Choroid plexus epithelial cell (primary cell): Measurements from ENCODE around the gene LLGL1.
A peak's percentile ranks its signal among the peaks of the same experiment; 100 is the strongest.
"Not testable (repeated sequence)": the region's sequence is repeated elsewhere in the genome, so short reads cannot be mapped to it uniquely, and the experiment has no call there.

Source experiments
- DNase-seq: peaks from one replicate; pipeline ENCODE4 v3.0.0-alpha.2; 2010; ENCODE audit warnings: low read depth
- H3K4me3 ChIP-seq: 2 replicates; pipeline ENCODE4 v1.5.1; 2011; ENCODE audit warnings: low read depth, mild to moderate bottlenecking, control low read depth, low read length, moderate library complexity
- TF ChIP-seq, protein P1 (sequence below): conservative IDR thresholded peaks from 2 replicates; pipeline ENCODE4 v1.5.1; 2011; ENCODE audit warnings: low read depth, mild to moderate bottlenecking, control low read depth, inconsistent platforms, low read length, moderate library complexity

The LLGL1 gene

DNA sequence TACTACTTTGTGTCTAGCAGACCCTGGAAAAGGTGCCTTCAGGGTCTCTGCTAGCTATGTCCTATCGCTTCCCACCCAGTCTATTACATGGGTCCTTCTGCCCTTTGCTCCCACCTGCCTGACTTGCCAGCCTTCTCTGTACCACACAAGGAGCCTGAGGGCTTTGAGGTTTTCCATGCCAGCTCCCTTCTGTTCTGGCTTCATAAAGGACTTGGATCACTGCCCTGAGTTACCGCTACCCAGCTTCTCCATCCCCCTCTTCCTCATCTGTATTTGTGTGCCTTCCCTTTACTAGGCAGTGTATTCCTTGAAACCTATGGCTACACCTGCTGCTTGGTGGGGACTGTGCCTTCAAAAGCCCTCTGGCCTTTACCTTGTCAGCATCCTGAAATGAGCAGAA is 19.6 kb upstream of the LLGL1 start:
- no peak for DNase-seq
- TF ChIP-seq, protein P1, sequence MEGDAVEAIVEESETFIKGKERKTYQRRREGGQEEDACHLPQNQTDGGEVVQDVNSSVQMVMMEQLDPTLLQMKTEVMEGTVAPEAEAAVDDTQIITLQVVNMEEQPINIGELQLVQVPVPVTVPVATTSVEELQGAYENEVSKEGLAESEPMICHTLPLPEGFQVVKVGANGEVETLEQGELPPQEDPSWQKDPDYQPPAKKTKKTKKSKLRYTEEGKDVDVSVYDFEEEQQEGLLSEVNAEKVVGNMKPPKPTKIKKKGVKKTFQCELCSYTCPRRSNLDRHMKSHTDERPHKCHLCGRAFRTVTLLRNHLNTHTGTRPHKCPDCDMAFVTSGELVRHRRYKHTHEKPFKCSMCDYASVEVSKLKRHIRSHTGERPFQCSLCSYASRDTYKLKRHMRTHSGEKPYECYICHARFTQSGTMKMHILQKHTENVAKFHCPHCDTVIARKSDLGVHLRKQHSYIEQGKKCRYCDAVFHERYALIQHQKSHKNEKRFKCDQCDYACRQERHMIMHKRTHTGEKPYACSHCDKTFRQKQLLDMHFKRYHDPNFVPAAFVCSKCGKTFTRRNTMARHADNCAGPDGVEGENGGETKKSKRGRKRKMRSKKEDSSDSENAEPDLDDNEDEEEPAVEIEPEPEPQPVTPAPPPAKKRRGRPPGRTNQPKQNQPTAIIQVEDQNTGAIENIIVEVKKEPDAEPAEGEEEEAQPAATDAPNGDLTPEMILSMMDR = no peak
- no peak overlapping the region for H3K4me3 ChIP-seq

DNA sequence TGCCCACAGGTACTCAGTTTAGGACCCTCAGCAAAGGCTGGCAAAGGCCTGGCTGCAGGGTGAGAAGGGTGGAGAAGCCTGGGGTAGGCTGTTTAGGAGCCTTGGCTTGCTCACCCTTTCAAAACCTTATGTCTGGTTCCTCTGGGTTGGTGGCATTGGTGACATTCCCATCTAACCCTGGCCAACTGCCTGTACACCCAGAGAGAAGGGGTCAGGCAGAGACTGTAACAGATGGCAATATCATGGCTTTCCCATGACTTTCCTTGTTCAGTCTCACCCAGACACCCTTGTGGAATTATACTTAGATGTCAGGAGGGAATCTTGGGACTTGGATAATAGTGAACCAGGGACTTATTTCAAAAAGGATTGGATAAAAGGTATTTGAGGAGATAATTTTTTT is 18.5 kb upstream of the LLGL1 start:
- TF ChIP-seq, protein P1 = no peak
- H3K4me3 ChIP-seq = no peak overlapping the region
- no peak for DNase-seq

DNA sequence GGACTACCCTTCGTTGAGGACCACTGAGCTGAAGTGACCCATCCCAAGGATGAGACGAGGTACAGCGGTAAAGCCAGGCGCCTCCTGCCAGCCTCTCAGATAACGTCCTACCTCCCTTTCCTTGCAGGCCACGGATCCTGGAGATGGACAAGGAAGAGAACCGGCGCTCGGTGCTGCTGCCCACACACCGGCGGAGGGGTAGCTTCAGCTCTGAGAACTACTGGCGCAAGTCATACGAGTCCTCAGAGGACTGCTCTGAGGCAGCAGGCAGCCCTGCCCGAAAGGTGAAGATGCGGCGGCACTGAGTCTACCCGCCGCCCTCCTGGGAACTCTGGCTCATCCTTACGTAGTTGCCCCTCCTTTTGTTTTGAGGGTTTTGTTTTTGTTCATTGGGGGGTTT is 17.3 kb upstream of the LLGL1 start:
- DNase-seq = no peak
- H3K4me3 ChIP-seq = no peak overlapping the region
- TF ChIP-seq, protein P1 = no peak

DNA sequence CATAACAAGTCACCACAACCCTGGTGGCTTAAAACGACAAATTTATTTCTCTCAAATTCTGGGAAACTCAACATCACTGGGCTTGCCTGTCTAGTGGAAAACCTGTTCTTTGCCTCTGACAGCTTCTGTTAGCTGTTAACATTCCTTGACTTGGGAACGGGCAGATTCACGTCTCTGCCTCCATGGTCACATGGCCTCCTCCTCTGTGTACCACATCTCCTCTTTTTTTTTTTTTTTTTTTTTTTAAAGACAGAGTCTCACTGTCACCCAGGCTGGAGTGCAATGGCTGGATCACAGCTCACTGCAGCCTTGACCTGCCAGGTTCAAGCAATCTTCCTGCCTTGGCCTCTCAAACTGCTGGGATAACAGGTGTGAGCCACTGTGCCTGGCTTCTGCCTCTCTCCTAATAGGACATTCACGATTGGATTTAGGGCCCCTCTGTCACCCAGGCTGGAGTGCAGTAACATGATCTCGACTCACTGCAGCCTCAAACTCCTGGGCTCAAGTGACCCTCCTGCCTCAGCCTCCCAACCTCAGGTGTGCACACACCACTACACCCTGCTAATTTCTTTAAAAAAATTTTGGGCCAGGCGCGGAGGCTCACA is 11.7 kb upstream of the LLGL1 start:
- TF ChIP-seq, protein P1 = no peak
- no peak overlapping the region for H3K4me3 ChIP-seq
- no peak for DNase-seq

DNA sequence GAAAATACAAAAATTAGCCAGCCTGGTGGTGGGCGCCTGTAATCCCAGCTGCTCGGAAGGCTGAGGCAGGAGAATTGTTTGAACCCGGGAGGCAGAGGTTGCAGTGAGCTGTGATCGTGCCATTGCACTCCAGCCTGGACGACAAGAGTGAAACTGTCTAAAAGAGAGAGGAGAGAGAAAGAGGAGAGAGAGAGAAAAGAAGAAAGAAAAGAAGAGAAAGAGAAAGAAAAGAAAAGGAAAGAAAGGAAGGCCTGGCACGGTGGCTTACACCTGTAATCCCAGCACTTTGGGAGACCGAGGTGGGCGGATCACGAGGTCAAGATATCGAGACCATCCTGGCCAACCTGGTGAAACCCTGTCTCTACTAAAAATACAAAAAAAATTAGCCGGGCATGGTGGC is 8.5 kb upstream of the LLGL1 start:
- DNase-seq, H3K4me3 ChIP-seq: not testable (repeated sequence)

DNA sequence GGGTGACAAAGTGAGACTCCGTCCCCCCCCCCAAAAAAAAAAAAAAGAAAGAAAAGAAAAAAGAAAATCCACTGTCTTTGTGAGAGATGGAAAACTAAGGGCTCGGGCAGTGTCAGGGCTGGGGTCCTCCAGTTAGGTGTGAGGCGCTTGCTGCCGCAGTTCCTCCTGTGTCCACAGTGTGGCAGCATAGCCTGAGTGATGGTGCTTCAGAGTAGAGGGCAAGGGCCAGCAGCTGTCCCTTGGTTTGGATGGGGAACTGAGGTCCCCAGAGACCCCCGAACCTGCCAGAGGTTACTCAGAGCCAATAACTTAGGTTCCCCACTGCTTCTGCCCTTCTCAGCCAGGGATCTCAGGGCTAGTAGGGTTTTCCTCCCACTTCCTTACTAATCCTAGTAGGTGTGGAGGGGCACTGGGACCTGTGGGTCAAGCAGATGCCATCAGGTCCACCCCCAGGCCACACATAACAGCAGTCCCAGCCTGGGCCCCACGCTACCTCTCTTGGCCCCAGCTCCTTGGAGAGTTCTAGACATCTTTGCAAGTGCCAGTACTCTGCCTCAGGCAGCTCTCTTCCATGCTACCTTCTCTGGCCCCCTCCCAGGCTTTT is 7.9 kb upstream of the LLGL1 start:
- TF ChIP-seq, protein P1 = peak; percentile 95
- H3K4me3 ChIP-seq = no peak overlapping the region
- DNase-seq = peak; percentile 71

DNA sequence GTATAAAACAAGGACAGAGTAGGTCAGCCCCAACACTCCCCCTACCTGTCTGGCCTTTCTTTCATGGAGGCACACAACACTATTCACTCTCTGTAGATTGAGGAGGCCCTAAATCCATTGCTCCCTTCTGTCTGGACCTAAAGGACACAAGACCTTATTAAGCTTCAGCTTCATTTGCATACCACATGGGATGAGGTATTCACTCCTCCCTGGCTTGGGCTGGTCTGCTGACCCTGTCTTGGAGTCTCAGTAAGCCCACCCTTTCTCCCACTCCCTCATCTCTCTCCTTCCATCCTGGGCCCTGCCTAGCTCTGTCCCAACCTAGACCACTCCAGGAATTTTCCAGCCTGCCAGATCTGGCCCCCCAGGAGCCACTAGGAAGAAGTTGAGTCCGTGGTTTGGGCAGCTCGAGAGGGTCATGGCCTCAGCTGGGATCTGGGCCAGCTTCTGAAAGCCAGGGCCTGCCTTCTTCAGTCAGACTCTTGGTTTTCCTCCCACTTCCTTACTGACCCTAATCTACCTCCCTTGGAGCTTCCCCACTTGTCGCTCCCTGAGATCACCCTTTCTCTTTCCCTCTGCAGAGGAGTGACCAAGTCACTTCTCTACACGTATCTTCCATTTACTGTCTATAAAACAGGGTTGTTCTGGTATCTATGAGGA is 6.5 kb upstream of the LLGL1 start:
- peak; percentile 81 for DNase-seq
- H3K4me3 ChIP-seq = no peak overlapping the region
- TF ChIP-seq, protein P1 = no peak
